Medulla oblongata (tissue), 1 donor: ENCODE measurements around the gene CCDC169.

Experiments
- DNase-seq: peaks from one replicate; pipeline ENCODE4 v3.0.0-alpha.2; 2015; ENCODE audit errors: extremely low spot score

Gene CCDC169

DNA sequence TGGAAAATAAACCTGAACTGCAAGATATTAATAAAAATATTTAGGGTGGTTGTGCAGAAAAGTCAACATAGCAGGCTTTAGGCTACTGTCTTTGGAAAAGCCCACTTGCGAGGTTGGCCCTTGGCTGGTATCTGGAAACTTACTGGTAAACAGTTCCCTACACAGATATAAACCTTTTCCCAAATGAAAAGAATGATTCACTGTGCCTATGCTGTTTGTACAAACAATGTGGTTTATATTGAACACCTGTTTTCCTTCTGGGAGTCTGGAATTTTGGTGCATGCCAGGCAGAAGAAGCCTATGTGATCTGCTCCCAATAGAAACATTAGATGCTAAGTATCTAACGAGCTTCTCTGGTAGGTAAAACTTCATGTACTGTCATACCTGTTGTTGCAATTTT lies 53.5 kb downstream of the CCDC169 start:
- DNase-seq, result no peak

DNA sequence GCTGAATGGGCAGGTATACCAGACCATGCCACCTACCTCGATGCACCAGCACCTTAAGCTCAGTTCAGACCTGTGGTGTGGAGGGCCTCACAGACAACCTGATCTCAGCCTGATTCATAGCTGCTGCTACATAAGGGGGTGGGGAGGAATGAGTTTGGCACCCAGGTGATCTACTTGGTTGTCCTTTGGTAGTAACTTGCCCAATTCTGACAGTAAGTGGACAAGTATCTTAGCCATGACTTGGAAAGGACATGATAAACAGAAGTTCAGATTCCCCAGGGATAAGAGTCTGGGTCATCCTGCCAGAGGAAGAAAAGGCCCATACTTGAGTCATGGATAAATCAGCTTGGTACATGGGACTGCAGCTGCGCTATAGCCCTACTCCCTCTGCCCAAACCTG lies 54.9 kb downstream of the CCDC169 start:
- no peak for DNase-seq

DNA sequence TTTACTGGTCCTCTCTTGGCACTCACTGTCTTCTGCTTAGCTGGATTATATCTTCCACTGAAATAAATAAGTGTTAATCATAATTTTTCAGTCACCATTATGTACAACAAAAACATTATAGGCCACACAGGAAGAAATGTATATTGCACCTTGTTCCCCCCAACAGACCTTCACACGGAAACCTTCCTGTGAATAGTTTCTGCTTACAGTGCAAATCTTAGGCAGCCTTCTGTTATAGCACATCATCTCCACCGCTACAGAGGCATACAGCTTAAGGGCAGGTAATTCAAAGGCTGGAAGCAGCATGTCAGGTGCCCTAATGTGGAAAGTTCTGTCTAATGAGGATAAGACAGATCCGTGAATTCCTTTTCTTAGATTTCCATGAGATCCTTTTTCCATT lies 66.4 kb downstream of the CCDC169 start:
- DNase-seq, result no peak

DNA sequence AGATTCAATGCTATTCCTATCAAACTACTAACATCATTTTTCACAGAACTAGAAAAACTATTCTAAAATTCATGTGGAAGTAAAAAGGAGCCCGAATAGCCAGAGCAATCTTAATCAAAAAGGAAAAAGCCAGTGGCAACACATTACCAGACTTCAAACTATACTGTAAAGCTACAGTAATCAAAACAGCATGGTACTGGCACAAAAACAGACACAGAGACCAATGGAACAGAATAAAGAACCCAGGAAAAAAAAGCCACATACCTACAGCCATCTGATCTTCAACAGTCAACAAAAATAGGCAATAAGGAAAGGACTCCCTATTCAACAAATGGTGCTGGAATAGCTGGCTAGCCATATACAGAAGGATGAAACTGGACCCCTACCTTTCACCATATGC lies 72.9 kb downstream of the CCDC169 start:
- DNase-seq, result no peak

DNA sequence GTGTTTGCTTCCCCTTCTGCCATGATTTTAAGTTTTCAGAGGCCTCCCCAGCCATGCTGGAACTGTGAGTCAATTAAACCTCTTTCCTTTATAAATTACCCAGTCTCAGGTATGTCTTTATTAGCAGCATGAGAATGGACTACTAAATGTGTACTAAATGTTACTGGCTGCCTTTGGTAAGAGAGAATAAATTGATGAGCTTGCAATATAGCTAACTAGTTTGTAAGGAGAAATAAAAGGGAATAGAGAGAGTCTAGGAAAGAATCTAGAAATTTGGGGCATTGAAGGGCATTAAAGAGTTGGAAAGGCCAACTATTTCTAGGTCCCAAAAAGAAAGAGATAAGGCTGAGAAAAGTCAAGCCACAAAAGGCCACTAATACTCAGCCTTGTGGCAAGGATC lies 77.7 kb downstream of the CCDC169 start:
- DNase-seq, result no peak

DNA sequence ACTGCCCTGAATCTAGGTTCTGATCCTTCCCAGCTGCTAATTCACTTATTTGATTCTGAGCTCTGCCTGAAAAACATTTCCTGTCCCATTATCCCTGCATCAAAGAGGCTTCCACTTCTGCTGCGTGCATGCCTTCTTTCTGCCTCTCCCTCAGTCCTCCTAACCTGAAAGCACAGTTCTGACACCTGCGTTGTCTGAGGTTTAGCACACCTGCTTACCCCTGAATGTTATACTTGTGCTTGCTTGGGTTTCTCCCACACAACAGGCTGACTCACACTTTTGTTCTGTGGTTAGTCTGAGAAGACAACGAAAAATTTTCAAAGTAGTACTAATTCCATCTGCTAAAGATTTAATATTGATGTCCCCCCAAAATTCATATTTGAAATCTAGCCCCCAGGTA lies 80.2 kb downstream of the CCDC169 start:
- no peak for DNase-seq

DNA sequence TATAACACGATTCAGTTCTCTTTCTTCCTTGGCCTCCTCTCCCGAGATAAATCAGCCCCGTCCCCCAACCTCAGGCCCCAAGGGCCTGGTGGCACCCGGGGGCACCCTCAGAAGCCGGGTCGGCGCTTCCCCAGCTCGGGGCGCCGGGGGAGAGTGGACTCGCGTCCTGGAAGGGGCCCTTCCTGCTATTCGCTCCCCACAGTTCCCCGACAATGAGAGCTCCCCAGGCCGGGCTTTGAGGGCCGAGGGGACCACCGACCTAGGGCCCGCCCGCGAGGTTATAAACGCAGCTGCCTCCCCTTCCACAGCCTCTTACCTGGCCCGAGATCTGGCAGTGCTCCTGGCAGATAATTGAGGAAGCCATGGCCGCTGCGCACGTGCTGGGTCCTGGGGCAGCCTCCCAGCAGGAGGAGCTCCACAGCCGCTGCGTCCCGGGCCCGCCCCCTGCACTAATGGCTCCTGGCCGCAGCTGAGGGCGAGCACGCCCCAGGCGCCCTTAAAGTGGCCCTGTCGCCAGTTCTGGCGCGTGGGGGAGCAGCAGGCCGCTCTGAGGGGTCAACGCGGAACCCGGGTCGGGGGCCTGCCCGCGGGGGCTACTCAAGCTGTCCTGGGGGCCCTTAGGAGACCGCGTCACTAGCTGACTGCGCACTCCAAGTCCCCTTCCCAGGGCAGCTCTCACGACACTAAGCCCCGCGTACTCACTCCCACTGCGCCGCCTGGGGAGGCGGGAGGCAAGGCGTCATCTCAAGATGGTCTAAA lies 83.3 kb downstream of the CCDC169 start, which contains the start of gene SOHLH2:
TSS of gene SOHLH2 (minus strand) at position 394 of the 759 bp plus-strand sequence. CDS start at position 364, 30 bp downstream.
- no peak for DNase-seq

DNA sequence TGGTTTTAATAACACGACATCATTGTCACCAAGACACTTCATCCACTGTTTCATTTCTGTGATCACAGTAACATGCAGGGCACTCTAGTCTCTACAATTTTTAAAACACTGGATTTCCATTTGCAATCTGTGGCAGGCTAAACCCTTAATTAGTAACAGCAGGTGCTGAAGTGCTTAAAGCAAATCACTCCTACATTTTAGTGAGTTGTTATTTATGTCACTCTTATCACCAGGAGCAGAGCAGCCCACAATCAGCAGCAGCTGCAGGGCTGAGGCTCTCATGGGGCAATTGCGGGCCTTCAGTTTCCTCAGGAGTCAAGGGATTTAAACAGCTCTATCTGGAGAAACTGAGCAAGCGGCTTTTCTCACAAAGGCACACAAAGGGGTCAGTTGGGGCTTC lies 84.8 kb downstream of the CCDC169 start:
- DNase-seq, result no peak

DNA sequence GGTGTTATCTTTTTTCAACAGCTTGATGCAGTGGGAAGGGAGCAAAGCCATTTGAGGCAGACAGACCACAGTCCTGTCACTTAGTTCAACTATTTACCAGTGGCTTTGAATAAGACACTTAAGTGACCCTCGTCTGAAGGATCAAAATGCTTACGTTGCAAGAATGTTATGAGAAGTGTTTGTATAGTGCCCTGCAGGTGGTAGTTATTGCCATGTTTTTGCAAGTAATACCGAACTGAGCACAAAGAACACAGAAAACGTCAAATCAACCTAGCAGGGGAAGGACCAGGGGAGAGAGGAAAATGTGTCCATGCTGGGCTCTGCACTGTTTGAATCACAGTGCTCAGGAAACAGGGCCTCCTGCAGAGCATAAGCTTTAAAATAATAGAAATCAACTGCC lies 86.0 kb downstream of the CCDC169 start:
- DNase-seq, result no peak

DNA sequence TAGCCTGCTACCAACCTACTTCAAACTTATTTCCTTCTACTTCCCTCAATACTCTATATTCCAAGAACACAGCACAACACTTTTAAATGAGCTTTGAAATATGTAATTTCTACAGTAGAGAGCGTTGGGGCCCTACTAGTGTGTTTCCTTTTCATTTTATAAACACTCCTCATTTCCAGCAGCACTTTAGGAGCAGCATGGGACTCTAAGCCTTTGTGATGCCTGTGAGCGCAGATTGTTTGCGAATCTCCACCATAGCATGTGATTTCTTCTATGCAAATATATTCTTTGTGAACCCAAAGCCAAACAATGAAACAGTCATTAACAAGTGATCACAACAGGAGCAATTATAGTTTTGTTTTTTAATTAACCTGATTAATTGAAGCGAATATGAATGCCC lies 86.9 kb downstream of the CCDC169 start:
- DNase-seq, result no peak

DNA sequence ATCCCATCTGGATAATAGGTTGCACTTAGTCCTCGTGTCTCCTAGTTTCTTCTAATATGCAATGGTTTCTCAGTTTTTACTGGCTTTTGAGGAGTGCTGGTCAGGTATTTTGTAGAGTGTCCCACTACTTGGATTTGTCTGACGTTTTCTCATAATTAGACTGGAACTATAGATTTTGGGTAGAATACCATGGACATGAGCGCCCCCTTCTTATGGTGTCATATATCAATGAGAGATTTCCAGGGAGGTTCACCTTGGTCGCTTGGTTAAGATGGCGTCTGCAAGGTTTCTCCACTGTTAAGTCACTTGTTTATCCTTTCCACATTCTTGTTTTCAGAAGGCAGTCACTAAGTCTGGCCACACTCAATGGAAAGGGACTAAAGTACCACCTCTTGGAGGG lies 89.9 kb downstream of the CCDC169 start:
- no peak for DNase-seq

DNA sequence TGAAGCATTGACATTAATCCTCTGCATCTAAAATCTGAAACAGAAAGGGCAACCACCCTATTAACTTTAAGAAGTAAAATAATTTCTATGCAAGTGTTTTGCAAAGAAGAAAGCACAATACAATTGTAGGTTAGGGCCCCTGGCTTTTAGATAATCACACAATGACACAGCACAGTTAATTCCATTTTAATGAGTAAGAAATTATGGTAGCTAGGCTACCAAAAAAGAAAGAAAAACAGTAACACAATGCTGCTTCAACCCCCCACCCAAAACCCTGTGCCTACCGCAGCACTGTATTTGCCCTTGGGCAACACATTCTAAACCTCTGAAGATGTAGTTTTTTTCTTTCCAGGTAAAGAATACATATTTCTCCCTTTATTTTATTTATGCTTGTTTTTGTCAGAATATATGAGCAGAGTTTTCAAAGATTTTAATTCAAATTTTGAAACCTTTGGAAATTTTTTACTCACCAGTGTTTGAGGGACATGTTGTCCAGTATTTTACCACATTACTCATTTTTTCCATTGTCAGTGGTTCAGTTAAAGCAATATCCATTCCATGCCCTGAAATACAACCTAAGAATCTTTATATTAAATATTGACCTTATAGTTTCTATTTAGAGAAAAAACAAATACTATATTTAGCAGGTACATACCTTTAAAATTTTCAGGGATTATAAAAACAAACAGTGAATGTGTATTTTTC lies 104.3 kb downstream of the CCDC169 start:
- no peak for DNase-seq

DNA sequence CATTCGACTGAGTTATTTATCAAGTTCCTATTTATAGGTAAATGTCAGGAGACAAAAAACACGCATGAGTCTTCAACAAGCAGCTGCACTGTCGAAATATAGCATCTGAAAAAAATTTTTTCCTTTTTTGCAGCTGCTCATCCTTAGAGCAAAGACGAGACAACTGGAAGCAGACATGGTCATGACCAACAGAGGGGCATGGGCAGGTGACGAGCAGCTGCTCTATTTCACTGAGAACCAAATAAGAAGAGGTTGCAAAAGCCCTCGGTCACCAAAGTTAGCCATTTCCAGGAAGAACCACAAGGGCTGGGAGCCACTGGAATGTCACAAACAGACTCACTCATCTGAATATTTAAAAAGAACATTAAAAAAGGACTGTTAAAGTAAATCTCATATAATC lies 105.4 kb downstream of the CCDC169 start:
- no peak for DNase-seq

DNA sequence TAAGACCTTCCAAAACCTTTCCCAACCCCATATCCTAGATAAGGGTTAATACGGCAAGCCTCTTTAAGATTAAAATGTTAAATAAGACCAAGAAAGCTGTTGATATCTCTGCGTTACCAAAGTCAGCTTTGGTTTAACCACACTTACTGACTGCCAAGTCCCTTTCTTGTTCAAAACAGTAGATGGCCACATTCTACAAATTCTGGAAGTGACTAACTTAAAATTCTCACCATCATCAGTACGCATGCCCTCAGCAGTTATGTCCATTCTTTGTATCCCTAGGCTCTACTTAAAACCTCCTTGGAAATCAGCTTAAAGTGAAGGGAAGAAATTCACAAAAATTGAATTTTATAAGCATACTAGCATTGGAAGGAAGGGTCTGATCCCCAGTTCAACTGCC lies 106.8 kb downstream of the CCDC169 start:
- DNase-seq, result no peak

DNA sequence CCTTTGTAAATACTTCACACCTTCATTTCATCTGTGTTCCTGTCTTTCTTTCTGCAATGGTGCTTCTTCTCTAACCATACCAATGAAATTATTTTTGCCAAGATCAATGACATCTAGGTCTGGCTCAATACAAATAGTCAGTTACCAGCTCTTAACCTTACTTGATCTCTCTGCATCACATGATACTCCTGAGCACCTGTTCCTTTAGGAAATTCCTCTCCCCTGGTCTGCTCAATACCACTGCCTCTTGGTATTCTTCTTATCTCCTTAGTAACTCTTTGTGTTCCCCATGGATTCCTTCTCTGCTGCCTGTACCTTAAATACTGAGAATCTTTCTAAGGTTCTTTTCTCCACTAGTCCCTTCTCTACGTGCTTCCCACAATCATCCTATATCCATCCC lies 109.2 kb downstream of the CCDC169 start:
- no peak for DNase-seq

DNA sequence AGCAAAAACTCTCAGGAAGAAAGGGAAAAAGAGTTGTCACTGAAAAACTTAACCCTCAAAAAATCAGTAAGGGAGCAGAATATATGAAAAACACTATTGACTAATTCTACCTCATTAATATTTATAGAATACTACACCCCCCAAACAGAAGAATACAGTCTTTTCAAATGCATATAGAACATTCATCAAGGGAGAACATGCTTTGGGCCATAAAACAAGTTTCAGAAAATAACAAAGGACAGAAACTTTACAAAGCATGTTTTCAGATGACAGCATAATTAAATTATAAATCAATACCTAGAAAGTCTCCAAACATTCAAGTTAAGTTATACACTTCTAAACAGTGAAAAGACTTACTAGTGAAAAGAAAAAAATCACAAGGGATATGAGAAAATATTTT lies 113.7 kb downstream of the CCDC169 start:
- DNase-seq, result no peak
